Hematopoietic multipotent progenitor cell treated with erythropoietin and hydrocortisone succinate and interleukin-3 and kit ligand, for 6 days (in vitro differentiated cells): ENCODE measurements around the gene GJD2.

Experiments used
- DNase-seq: peaks from one replicate; pipeline ENCODE4 v3.0.0-alpha.2; 2015

Gene GJD2

DNA sequence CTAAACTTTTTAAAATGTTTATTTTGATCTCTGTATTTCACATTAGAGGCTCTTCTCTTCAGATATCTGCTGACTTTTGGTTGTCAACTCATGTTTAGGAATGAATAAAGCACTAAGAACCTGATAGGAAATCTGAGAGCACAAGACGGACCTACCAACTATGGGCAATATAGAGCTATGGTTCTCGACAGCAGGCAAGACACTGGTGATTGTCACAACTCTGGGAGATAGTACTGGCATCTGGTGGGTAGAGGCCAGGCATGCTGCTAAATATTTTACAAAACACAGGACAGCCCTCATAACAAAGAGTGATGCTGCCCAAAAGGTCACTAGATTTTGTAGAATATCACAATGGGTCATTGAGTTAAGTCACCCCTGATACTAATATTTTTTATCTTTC lies 17.5 kb upstream of the GJD2 start:
- DNase-seq: no peak

DNA sequence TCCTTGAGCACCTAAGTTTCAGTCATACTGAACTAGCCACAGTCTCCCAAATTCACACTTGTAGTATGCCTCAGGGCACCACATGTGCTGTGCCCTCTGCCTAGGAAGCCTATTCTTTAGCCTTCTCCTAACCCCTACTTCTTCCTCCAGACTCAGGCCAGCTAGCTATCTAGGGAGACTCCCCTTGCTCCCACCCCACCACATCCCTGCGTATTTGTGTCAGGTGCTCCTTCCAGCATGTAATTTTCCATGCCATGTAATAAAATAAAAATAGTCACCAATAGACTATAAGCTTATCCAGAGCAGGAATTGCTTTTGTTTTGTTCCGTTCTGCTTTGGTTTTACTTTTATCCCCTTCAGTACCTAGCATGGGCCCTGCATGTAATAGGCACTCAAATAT lies 14.9 kb upstream of the GJD2 start:
- no peak for DNase-seq

DNA sequence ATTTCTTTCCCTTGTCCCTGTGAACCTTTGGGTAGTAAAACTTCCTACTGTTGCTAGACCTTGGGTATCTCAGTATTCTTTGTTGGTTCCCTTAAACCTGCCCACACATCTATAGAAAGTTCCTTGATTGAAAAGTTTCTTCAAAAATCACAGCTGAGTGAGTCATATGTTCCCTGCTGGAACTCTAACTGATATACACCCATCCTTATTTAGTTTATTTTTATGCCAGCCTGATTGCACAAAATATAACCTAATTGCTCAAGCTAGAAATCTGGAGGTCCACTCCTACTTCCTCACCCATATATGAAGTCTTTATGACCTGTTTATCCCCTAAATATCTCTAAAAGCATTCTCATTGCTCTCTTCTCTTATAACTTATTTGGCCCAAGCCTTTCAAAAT lies 13.7 kb upstream of the GJD2 start:
- no peak for DNase-seq

DNA sequence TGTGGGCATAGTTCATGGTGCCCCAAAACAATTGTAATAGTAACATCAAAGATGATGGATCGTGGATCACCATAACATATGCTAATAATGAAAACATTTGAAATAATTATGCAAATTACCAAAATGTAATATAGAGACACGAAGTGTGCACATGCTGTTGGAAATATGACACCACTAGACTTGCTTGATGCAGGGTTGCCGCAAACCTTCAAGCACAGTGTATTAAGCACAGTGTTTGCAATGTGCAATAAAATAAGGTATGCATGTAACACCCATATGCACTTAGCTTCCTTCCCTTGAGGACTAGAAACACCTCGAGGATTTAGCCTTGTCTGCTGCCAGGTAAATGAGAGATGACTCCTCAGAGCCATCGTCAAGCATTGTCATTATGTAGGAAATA lies 10.9 kb upstream of the GJD2 start:
- DNase-seq: no peak

DNA sequence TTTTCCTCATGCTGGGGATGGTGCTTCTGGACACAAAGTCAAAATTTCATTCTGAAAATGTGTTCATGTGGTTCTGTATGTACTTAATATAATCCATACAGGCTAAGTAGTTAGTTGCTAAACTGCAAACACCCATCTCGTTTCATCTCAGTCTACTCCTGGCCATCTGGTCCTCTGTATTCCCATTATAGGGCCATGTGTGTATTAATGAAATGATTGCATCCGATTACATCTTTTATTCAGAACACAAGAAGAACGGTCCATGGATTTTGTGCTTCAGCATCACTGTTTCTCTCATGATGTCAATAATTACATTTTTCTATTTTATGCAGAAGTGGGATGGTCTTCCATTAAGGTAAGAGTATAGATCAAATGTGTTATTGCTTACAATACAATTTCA lies 6.1 kb upstream of the GJD2 start:
- no peak for DNase-seq

DNA sequence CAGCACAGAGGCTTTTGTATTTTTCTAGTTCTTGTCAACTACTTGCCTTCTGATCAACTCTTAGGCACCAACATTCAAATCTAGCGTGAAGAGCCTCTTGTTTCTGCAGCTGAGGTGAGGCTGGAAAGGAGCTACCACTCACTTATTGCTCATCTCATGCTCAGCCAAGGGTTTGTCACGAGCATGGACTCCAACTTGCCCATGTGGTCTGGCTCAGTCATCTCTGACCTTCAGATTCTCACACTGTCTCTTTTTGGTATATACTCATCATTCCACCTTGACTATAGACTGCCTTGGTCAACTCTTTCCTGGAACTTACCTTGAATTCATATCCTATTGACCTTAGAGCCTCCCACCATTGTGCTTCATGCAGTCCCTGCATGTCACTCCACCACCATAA lies 5.2 kb upstream of the GJD2 start:
- DNase-seq: no peak

DNA sequence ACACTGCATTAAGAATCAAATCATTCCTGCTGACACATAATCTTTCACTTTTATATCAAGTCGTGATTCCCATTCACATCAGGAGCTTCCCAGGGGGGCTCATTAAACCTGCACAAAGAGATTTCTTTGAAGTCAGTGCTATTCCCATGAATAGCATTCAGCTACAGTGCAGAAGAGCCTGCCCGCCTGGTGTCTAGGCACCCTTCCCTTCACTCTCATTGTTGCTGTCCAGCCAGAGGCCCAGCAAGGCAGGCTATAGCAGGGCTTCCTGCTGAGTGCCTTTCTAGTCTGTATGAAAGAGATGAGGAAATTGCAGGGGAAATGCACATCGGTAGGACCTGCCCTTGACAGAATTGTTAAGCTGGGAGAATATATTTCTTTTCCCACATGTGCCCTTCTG lies 4.5 kb upstream of the GJD2 start:
- no peak for DNase-seq

DNA sequence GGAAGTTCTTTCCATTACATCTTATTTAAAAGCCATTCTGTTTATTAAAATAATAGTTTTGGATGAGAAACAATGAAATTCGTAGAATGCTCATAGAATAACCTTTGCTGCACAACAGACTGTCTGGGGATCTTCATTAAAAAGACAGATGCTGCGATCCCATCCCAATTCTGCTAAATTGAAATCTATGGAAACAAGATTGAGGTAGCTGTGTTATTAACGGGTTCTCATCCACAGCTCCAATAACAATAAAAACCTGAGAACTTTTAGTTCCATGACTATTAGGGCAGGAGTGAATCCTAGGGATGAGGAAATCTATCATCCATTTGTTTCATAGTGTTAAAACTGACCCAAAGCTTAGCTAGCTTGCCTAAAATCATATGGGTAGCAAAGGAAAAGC lies 2.5 kb upstream of the GJD2 start:
- no peak for DNase-seq

DNA sequence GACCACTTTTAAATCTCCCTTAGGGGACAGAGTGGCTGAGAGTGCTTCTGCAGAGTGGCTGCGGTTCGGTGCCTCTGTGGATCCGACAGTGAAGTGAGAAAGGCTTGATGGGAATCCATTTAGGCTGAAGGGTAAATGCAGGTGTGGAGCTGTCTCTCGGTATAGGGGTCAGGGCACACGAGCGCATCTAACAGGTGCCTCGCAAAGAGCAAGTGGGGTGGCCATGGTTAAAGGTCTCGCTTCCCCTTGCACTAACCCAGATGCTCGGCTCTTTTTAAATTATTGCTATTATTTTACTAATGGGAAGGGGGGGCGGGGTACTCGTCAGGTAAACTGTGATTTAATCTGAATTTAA lies 598 bp upstream of the GJD2 start:
- no peak for DNase-seq

DNA sequence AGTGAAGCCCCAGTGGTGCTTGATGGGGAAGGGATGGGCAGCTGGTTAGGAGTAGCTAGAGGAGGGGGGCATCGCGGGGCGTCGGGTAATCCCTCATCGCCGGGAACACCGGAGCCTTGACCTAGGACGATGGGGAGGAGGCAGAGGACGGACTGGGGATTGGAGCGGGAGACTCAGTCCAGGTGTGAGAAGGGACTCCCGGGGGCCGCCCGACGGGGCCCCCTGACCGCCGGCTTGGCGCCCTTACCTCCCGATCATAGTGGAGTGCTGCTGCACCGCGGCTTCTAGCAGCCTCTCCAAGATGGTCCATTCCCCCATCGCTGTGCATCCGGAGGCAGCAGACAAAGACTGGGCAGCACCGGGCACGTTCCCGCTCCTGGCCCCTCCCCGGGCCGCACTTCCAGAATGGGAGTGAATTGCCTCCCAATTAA lies 612 bp downstream of the GJD2 start:
- DNase-seq: no peak

DNA sequence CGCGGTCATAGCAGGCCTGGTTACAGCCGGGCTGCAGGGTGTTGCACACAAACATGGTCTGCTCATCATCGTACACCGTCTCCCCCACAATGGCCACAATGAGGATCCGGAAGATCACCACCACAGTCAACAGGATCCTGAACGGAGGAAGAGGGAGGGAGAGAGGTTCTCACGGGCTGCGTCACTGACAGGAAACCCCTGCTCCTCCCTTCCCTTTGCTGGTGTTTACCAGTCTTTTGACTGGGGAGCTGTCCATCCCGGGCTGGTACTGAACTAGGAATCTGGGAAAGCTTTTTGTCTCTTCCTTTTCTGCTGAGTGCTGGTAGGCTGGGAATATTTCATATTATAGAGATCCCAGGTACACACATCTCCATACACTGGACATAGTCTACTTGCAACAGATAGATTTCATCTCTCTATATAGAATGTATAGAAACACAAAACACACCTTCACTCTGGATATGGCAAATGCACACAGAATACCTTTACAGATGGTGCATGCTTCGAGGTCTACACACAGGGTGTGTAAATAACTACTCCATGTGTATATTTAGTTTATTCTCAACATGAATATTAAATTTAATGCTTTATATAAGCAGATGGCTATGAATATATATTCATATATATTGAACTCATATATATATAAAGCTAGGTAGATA lies 1.4 kb downstream of the GJD2 start:
- peak; percentile 48 for DNase-seq

DNA sequence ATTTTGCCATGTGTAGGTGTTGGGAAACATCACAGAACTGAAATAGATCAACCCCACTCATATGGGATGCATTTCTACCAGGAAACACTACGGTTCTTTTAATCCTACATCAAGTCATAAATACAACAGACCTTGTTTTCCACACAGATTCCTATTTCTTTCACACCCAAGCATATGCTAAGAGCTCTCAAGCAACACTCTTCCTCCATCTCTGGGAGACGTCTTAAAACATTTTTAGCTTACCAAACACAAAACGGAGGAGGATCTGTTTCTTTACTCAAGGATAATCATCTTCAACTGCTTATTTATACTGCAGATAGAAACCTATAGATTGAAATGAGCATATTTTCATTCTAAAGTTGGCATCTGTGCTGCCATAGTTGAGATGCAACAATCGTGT lies 5.1 kb downstream of the GJD2 start:
- DNase-seq: no peak

DNA sequence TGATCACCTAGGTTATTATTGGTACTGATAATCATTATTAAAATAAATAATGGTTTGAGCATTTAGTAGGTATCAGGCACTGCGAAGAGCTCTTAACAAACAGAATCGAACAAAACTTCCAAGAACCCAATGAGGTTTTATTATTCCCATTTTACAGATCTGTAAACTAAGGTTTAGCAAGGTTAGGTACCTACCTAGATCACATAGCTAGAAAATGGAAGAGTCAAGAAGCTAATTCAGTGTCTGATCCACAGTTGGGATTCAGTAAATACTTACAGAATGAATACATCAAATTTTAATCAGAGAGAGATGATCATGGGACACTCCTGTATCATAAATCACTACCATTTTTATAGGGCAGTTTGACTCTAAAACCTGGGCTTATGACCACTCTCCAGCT lies 15.5 kb downstream of the GJD2 start:
- no peak for DNase-seq

DNA sequence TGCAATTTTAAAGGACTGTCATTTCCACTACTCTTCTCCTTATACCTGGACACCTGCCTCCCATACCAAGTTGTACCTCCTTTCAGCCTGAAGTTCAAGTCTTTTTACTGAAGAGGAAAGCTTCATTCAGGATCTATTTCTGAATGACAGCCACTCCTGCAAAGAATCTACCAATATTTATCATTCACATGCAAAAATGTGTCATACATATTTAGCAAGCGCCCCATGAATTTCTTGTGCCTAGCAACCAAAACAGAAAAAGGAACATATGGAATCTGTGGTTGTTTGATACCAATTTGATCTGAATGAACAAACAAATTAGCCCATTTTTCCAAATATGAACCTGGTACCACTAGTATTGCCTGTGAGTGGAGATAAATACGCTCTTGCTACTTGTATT lies 16.8 kb downstream of the GJD2 start:
- DNase-seq: no peak

DNA sequence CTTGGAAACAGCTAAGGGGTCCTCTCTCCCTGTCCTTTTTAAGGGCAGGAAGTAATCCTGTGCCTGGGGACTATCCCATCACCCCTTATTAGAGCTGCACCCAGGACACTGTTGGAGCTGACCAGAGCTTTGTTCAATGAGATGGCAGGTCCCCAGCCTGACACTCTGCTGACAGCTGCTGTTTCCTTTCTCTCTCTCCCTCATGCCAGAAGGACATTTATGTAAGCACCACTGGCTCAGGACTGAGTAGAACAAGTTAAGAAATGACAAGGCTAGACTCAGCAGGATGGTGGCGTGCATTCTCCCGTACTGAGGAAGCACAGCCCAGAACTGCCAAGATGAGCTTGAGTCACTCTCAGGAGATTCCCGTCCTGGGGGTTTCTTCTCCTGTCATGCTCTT lies 17.3 kb downstream of the GJD2 start:
- no peak for DNase-seq

DNA sequence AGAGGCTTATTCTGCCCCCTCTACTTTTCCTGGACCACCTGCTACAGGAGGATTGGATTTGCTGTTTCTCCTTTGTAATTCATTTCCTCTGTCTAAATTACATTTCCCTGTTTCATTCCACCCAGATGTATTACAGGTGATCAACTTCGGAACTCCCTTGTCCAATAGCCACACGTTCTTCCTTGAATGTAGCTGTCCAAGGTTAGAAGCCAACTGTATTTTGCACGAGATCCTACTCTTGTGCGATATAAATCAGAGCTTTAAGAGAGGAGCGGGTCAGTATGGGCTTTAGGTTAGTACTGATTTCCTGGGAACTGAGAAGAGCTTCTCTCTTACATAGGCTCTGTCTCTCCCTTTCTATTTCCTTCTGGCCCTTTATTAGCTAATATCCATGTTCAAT lies 20.5 kb downstream of the GJD2 start:
- no peak for DNase-seq

DNA sequence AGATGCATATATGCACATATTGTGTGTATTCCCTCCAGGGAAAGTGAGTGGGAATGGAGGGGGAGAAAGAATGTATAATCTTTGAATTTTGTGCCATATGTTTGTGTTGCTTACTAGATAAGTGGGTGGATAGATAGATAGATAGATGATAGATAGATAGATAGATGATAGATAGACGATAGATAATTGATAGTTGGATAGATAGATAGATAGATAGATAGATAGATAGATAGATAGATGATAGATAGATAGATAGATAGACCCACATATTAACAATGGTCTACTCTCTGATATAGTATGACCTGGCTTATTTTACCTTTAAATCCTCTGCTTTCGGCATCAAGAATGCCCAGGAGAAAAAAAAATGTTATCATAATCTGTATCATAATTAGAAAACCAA lies 21.2 kb downstream of the GJD2 start:
- DNase-seq: no peak

DNA sequence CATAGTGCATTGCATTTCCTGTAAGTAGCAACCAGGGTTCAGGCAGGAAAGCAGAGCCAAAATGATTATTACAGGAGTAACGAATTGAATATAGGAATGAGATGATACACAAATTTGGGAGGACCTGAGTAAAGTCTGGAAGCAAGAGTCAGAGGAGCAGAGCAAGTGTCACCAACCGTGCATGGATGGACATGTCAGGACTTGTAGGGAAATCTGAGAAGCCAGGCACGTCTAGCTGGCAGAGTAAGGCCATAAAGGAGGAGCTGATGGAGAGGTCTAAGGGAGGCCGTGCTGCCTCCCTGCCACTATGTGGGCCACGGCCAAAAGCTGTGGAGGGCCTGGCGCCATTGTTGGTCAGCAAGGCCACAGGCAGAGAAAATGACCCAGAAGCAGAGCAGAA lies 22.4 kb downstream of the GJD2 start:
- DNase-seq: no peak

DNA sequence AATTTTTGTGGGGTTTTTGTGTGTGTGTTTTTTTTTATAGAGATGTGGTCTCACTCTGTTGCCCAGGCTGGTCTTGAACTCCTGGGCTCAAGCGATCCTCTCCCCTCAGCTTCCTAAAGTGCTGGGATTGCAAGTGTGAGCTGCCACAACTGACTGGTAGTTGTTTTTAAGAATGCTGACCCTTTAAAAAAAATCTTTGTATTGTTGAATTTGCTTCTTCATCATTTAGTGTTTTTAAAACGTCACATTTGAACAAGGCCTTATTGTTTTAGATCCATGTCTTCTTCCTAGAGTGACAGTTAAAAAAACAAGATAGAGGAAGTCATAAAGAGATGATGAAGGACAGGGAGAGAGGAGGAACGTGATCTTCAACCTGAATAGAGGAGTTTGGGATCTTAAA lies 24.1 kb downstream of the GJD2 start:
- no peak for DNase-seq

DNA sequence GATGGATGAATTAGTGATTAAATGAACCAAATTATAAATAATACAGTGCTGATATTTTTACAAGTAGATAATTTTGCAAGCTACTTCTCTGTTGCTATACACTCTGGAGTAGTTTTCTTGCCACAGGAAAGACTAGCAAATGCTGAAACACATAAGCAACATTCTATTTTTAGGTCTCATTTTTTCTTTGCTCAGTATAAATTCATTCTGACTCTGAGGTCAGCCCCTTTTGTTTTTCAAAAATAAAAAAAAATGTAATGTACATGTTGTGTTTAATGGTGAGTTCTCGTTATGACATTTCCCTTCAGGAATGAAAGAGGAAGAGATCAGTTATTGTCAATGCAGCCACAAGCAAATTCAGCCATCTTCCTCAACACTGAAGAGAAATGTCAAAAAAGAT lies 24.9 kb downstream of the GJD2 start:
- DNase-seq: no peak

DNA sequence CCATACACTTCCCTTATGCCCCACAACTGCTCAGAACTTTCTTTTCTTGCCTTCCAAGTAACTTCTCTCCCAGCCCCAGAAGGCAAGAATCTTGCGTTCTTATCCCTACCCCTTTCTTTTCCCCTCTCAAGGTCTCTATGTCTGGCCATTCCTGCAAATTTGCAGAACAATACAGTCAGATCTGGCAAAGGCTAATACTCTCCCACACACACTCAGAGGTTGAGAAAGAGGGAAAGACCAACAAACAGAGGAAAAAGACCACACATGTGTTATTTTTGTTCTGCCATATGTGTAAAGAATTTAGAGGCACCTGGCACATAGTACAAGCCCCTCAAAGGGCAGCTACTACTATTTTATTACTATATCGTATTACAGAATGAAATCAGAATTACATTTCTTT lies 25.7 kb downstream of the GJD2 start:
- no peak for DNase-seq

DNA sequence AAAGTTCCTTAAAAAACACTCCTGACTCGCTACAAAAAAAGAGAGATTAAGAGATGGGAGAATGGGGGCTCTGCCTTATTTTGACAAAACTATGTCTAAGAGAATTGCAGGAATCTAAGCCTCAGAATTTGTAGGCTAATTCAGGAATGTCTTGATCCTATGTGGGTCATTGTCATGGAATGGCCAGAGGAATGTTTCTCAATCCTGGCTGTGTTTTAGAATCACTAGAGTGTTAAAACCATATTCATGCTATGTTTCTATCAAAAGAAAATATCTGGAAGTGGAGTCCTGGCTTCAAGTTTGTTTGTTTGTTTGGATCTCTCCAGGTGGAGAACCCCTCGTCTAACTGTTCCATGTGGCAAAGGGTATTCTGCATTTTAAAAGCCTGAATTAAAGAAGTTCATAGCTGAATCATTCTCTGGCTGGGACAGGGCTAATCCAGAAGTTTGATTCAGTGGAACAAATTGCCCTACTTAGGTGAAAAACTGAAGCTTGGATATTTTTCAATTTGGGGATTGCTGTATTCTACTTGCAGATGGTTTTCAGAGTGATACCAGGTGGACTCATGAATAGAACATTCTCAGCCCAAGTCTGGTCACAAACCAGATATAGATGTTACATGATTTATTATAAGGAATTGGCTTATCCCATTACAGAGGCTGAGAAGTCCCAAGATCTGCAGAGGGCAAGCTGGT lies 28.2 kb downstream of the GJD2 start:
- no peak for DNase-seq

DNA sequence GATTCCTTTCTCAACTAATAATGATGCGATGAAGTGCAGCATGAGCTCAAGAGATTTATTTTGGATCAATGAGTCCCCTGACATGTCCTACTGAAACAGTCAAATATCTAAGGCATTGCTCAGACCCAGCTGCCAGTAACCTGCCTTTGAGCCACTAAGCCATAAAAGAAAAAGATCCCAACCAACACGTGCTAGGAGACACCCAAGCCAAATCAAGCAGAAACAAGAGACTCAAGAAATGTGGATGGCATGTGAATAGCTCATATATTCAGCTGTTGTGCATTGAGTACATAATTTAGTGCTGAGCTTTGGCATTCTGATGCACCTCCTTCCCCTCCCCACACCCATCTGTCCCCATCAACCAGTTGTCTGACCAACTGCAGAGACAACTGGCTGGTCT lies 29.2 kb downstream of the GJD2 start:
- no peak for DNase-seq

DNA sequence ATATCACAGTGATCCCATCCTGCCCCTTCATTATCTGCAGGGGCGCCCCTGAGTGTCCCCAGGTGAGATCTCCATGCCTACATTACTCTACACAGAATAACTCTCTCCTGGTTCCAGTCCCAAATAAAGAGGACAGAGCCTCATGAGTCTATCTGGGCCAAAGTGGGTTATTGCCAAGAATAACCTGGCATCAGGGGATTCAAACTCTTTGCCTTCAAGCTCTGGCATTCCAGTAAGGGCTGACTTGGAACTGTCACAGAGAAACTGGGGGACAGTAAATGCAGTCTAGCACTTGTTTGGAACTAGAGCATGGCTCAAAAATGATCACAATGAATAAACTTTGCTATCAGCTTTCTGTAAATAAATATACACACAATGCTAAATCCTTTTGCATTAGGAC lies 30.3 kb downstream of the GJD2 start:
- no peak for DNase-seq

DNA sequence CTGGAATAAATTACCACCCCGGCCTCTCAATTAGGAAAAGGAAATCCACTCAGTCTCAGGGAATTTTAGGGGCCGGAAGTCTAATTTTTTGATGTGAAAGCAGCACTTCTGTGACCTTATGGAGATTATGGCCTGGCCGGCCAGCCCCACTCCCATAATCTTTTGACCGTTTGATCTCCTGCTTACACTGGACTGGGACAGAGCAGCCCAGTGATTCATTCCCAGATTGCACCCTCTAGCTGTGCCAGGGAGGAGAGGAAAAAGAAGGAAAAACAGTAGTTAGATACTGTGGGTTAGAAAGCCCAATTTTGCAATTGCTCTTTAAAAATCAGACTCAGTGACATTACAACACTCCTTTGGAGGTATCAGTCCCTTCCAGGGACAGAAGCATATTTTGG lies 32.4 kb downstream of the GJD2 start:
- no peak for DNase-seq
